BJ (cell line): ENCODE results near the gene CPNE7. TPM values are rescaled to one million over a fixed set of nuclear protein-coding genes. Genes with fewer than 3 reads are reported as not detected.

ENCODE experiments used
- CTCF ChIA-PET: fragments of 350-600 bp; formaldehyde crosslinking; extraction: SDS; loops from one replicate; lab custom pipeline; 2021; ENCODE audit warnings: antibody characterized with exemption, inconsistent platforms; lab: Yijun Ruan, JAX
- POLR2A ChIA-PET: fragments of 300-600 bp; sonication (Branson Sonifier 250); formaldehyde crosslinking; extraction: SDS; loops from one replicate; lab custom pipeline; 2021; ENCODE audit warnings: antibody characterized with exemption; lab: Charles Lee
- DNase-seq: peaks from one replicate; pipeline ENCODE4 v3.0.0-alpha.2; 2011; ENCODE audit warnings: low read depth
- H3K27me3 ChIP-seq: 2 replicates; pipeline ENCODE4 v1.6.0; 2011; ENCODE audit warnings: low read length; ENCODE audit not compliant: control insufficient read depth, insufficient read depth
- H3K36me3 ChIP-seq: 2 replicates; pipeline ENCODE4 v1.5.1; 2011; ENCODE audit warnings: low read length; ENCODE audit not compliant: control insufficient read depth, insufficient read depth
- H3K4me3 ChIP-seq: 2 replicates; pipeline ENCODE4 v1.5.1; 2011; ENCODE audit warnings: low read depth, mild to moderate bottlenecking, control low read depth, low read length
- polyA plus RNA-seq: library from polyadenylated mRNA; depleted of rRNA; stranded (reverse); fragments of >200 nt; gene quantifications from 2 replicates; pipeline ENCODE4 v1.2.3, GENCODE V29; 2011
- TF ChIP-seq, protein P1 (sequence below): IDR thresholded peaks from 2 replicates; pipeline ENCODE4 v1.5.1; 2011; ENCODE audit warnings: low read depth, mild to moderate bottlenecking, control low read depth, inconsistent platforms, low read length, moderate library complexity; ENCODE audit not compliant: insufficient read depth

The CPNE7 gene
- polyA plus RNA-seq, 1 experiment: 7.1 TPM

DNA sequence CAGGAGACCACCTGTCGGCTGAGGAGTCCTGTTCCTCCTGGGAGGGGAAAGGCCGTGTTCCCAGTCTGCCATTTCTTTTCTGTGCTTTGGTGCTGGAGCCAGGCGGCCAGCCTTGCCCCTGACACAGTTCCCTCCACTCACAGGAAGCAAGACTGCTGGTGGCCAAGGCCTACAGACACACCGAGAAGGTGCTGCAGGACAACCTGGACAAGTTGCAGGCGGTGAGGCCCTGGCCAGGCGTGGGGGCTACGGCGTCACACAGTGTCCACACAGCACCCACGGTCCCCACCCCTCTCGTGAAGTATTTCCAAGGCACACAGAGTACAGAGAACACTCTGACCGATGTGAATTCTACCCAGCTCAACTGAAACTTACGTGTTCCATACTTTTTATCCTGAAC, 21.2 kb upstream of the CPNE7 start:
- POLR2A ChIA-PET: no interaction called here
- Histone ChIP-seq H3K27me3 (no peaks in the 10 kb centered on the region), H3K4me3 (no peak overlapping the region), H3K36me3 (peaks cover 25% of the 10 kb centered on the region)
- TF ChIP-seq, protein P1, sequence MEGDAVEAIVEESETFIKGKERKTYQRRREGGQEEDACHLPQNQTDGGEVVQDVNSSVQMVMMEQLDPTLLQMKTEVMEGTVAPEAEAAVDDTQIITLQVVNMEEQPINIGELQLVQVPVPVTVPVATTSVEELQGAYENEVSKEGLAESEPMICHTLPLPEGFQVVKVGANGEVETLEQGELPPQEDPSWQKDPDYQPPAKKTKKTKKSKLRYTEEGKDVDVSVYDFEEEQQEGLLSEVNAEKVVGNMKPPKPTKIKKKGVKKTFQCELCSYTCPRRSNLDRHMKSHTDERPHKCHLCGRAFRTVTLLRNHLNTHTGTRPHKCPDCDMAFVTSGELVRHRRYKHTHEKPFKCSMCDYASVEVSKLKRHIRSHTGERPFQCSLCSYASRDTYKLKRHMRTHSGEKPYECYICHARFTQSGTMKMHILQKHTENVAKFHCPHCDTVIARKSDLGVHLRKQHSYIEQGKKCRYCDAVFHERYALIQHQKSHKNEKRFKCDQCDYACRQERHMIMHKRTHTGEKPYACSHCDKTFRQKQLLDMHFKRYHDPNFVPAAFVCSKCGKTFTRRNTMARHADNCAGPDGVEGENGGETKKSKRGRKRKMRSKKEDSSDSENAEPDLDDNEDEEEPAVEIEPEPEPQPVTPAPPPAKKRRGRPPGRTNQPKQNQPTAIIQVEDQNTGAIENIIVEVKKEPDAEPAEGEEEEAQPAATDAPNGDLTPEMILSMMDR: no peak
- CTCF ChIA-PET: no interaction called here
- DNase-seq: no peak

DNA sequence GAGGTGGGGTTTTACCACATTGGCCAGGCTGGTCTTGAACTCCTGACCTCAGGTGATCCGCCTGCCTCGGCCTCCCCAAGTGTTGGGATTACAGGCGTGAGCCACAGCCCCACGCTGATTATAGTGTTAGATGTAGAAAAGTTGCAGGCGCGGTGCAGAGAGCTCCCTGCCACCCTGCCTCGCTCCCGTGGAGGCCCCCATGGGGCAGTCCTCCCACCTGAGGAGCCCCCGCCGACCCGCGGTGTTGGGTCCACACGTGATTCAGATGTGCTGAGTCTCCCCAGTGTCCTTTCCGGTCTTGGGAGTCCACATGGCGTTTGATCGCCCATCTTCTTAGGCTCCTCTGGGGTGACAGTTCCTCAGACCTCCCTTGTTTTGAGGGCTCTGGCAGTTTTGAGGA, 20.3 kb upstream of the CPNE7 start:
- POLR2A ChIA-PET: no interaction called here
- TF ChIP-seq, protein P1: no peak
- Histone ChIP-seq H3K27me3 (no peaks in the 10 kb centered on the region), H3K4me3 (no peak overlapping the region), H3K36me3 (peaks cover 25% of the 10 kb centered on the region)
- CTCF ChIA-PET: interaction anchor here (0.7 kb wide), 1 partner anchor 18 kb away, joined by 3 read pairs; no protein-coding TSS in a partner anchor
- no peak for DNase-seq

DNA sequence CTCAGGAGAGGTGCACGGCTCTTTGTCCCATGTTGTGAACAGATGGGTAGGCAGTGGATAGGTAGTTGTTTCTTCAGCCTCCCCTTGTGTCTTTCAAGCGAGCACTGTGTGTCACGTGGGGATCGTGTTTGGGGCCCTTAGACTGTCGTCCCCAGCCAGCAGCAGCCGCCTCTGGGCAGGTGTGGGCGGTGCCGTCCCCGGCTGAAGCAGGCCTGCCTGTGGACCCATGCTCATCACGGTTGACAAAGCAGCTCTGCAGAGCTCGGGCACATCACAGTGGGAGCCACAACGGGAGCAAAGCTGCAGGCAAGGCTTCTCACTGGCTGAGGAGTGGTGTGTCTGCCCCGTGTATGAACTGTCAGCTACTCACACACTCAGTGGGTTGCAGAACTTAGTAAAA, 19.8 kb upstream of the CPNE7 start:
- H3K27me3 ChIP-seq: no peaks in the 10 kb centered on the region
- TF ChIP-seq, protein P1: no peak
- H3K4me3 ChIP-seq: no peak overlapping the region
- peaks cover 21% of the 10 kb centered on the region for H3K36me3 ChIP-seq
- ChIA-PET CTCF (no interaction called here), POLR2A (no interaction called here)
- no peak for DNase-seq

DNA sequence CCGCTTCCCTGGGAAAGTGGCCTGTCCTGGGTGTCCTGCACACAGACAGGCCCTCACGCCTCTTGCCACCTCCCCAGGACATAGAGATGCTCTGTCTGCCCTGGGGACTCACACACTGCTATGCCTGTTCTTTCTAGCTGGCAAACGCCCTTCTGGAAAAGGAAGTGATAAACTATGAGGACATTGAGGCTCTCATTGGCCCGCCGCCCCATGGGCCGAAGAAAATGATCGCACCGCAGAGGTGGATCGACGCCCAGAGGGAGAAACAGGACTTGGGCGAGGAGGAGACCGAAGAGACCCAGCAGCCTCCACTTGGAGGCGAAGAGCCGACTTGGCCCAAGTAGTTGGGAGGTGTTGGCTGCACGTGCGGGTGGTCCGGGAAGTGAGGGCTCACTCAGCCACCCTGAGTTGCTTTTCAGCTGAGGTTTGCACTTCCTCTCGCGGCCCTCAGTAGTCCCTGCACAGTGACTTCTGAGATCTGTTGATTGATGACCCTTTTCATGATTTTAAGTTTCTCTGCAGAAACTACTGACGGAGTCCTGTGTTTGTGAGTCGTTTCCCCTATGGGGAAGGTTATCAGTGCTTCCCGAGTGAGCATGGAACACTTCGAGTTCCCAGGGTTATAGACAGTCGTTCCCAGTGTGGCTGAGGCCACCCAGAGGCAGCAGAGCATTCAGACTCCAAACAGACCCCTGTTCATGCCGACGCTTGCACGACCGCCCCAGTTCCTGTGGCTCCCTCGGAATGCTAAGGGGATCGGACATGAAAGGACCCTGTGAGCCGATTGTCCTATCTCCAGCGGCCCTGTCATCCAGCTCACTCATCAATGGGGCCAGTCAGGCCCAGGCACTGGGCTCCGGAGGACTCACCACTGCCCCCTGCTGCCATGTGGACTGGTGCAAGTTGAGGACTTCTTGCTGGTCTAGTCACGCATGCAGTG, 18.5 kb upstream of the CPNE7 start:
- ChIA-PET POLR2A (no interaction called here), CTCF (interaction anchor here (1.2 to 1.7 kb wide), 3 partner anchors 9 to 316 kb away, joined by 3 read pairs; no protein-coding TSS in a partner anchor)
- peaks cover 21% of the 10 kb centered on the region for H3K36me3 ChIP-seq
- no peak for DNase-seq
- TF ChIP-seq, protein P1: peak; percentile 85
- no peak overlapping the region for H3K4me3 ChIP-seq
- H3K27me3 ChIP-seq: no peaks in the 10 kb centered on the region

DNA sequence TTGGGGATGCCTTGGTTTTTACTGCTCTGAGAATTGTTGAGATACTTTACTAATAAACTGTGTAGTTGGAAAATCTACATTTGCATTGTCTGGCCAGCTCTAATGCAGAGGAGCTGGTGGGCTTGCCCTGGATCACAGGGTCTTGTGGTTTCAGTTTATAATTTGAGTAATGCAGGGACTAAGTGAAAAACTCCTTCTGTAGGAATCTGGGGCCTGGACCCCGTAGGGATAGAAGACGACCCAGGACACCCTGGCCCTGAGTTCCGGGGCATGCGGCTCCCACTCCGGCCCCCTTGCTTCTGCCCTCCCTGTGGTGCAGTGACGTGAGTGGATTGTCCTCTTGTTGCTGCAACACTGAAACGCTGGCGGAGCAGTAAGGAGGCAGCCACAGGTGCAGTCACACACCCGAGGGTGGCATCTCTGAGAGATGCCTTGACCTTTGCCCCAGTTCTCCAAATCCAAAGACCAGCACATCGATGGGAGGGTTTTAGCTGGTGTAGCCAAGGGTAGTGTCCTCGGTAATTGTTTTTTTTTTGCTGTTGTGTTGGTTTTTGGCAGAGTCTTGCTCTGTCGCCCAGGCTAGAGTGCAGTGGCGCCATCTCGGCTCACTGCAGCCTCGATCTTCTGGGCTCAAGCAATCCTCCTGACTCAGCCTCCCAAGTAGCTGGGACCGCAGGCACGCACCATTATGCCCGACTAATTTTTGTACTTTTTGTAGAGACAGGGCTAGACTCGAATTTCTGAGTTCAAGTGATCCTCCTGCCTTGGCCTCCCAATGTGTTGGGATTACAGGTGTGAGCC, 17.7 kb upstream of the CPNE7 start:
- ChIA-PET CTCF (interaction anchor here (0.6 to 1.7 kb wide), 5 partner anchors 8 to 317 kb away, joined by 3 read pairs; no protein-coding TSS in a partner anchor), POLR2A (no interaction called here)
- TF ChIP-seq, protein P1: no peak
- DNase-seq: no peak
- Histone ChIP-seq H3K4me3 (no peak overlapping the region), H3K27me3 (no peaks in the 10 kb centered on the region), H3K36me3 (peaks cover 22% of the 10 kb centered on the region)
